ENCODE results near the gene DRC7. TPM values are rescaled to one million over a fixed set of nuclear protein-coding genes. Genes with fewer than 3 reads are reported as not detected.

The DRC7 gene
- total RNA-seq, 1 donor from 2014 or later, result 1.9 TPM

Other genes with a start within 250 kb of the DRC7 start
- 45.4 TPM for gene CIAPIN1, start 247.4 kb upstream of the DRC7 start, total RNA-seq
- gene COQ9, start 247.3 kb upstream of the DRC7 start, total RNA-seq, result 79.8 TPM
- gene POLR2C, start 232.1 kb upstream of the DRC7 start, total RNA-seq, result 65.7 TPM
- 123 TPM for gene DOK4, start 208.3 kb upstream of the DRC7 start, total RNA-seq
- 10.2 TPM for gene CCDC102A, start 158.2 kb upstream of the DRC7 start, total RNA-seq
- 3.7 TPM for gene ADGRG5, start 152.2 kb upstream of the DRC7 start, total RNA-seq
- gene ADGRG1, start 66.2 kb upstream of the DRC7 start, total RNA-seq, result 312 TPM
- 0.60 TPM for gene ADGRG3, start 26.5 kb upstream of the DRC7 start, total RNA-seq
- 23.4 TPM for gene KATNB1, start 41.0 kb downstream of the DRC7 start, total RNA-seq
- gene KIFC3, start 107.7 kb downstream of the DRC7 start, total RNA-seq, result 39.3 TPM

All from mucosa of gallbladder (tissue), 1 donor.